HS-27A (cell line): Measurements from ENCODE around the gene ZFR2.
"Not testable (repeated sequence)": the region's sequence is repeated elsewhere in the genome, so short reads cannot be mapped to it uniquely, and the experiment has no call there.

Experiments used
- DNase-seq: peaks from one replicate; pipeline ENCODE4 v3.0.0-alpha.2; 2012; ENCODE audit warnings: low read depth, missing footprints

The ZFR2 gene

GRCh38 chr19:3837332-3837731, 31.5 kb downstream of the ZFR2 start:
- DNase-seq: no peak

GRCh38 chr19:3836887-3837286, 32.0 kb downstream of the ZFR2 start:
- no peak for DNase-seq

GRCh38 chr19:3835055-3835435, 33.8 kb downstream of the ZFR2 start:
- no peak for DNase-seq

GRCh38 chr19:3834349-3835054, 34.3 kb downstream of the ZFR2 start:
- DNase-seq: no peak

GRCh38 chr19:3833578-3834348, 35.1 kb downstream of the ZFR2 start:
- no peak for DNase-seq

GRCh38 chr19:3832001-3832400, 36.8 kb downstream of the ZFR2 start:
- DNase-seq: no peak

- no peak for DNase-seq
Observed at GRCh38 chr19:3831601-3832000, 37.2 kb downstream of the ZFR2 start.

- no peak for DNase-seq
Observed at GRCh38 chr19:3830621-3831589, 37.9 kb downstream of the ZFR2 start.

- no peak for DNase-seq
Observed at GRCh38 chr19:3827306-3827705, 41.5 kb downstream of the ZFR2 start.

- no peak for DNase-seq
Observed at GRCh38 chr19:3826163-3826562, 42.7 kb downstream of the ZFR2 start.

- DNase-seq: no peak
Observed at GRCh38 chr19:3825286-3825956, 43.4 kb downstream of the ZFR2 start.

GRCh38 chr19:3823350-3823713, 45.5 kb downstream of the ZFR2 start:
- no peak for DNase-seq

GRCh38 chr19:3822683-3823349, 46.0 kb downstream of the ZFR2 start:
- DNase-seq: no peak

GRCh38 chr19:3821857-3822364, 46.9 kb downstream of the ZFR2 start:
- DNase-seq: no peak

- no peak for DNase-seq
Observed at GRCh38 chr19:3821156-3821555, 47.7 kb downstream of the ZFR2 start.

- no peak for DNase-seq
Observed at GRCh38 chr19:3819989-3820388, 48.8 kb downstream of the ZFR2 start.

- DNase-seq: no peak
Observed at GRCh38 chr19:3818918-3819317, 49.9 kb downstream of the ZFR2 start.

GRCh38 chr19:3818466-3818865, 50.4 kb downstream of the ZFR2 start:
- DNase-seq: no peak

- DNase-seq: no peak
Observed at GRCh38 chr19:3817761-3818160, 51.1 kb downstream of the ZFR2 start.

GRCh38 chr19:3816566-3817218, 52.1 kb downstream of the ZFR2 start:
- DNase-seq: no peak

- DNase-seq: not testable (repeated sequence)
Observed at GRCh38 chr19:3816148-3816547, 52.7 kb downstream of the ZFR2 start.
